ENCODE data around the gene PRKAG2.

DNA sequence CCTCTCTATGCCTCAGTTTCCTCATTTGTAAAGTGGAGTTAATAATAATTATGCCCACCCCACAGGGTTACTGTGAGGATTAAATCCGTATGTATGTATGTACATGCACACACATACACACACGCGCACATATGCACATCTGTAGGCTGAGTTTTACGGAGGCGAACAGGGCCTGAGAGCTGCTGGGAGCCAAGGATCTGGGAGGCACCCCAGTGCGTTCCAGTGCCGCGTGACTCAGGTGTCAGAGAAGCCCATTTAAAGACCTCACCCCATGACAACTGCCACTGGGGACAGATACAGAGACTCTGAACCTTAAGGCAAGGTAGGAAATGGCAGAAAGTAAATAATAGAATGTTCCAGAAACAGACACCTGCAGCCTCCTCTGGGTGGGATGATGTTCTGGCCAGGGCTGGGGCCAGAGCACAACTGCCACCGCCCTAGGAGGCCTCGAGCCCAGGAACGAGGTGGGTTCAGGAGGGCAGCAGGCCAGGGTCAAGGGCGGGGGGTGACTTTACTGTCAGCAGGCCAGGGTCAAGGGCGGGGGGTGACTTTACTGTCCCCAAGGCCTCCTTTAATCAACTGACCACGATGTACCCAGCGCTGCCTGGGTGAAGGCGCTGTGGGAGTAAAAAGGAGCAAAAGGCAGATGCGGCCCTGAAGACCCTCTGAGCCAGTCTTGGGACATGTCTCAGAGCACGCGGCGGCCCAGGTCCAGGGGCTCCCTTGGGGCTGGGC lies 54.9 kb downstream of the PRKAG2 start:
- no peak for TF ChIP-seq GATA3 (IDR thresholded peaks at IDR 0.05; ENCODE audit: low read depth, low read length)
- no peak for TF ChIP-seq GATA2 (IDR thresholded peaks at IDR 0.05; ENCODE audit: low read depth, low read length)

Measured in SH-SY5Y (cell line).